Measurements from ENCODE around the gene PTPN6.
A peak's percentile ranks its signal among the peaks of the same experiment; 100 is the strongest.

PTPN6 gene

GRCh38 chr12:6959805-6960592 lies 8.8 kb downstream of the PTPN6 start:
- H3K9me3 ChIP-seq (ENCODE audit: control insufficient read depth, insufficient read depth, low read length) = no peaks in the 10 kb centered on the region
- no peak overlapping the region for H3K9ac ChIP-seq (ENCODE audit: low read depth, low read length)
- no peaks in the 10 kb centered on the region for H3K27me3 ChIP-seq (ENCODE audit: control insufficient read depth, insufficient read depth, low read length)
- H3K4me1 ChIP-seq (ENCODE audit: control insufficient read depth, insufficient read depth, low read length) = peaks cover 34% of the 10 kb centered on the region
- H3K4me3 ChIP-seq (ENCODE audit: low read depth, low read length) = no peak overlapping the region
- H3K36me3 ChIP-seq (ENCODE audit: control insufficient read depth, insufficient read depth, low read length) = peaks cover 12% of the 10 kb centered on the region
- H3K27ac ChIP-seq (ENCODE audit: low read depth, low read length) = no peak overlapping the region

GRCh38 chr12:6960593-6961277 lies 9.6 kb downstream of the PTPN6 start:
- Histone ChIP-seq H3K27ac (ENCODE audit: low read depth, low read length) (peak overlapping the region; percentile 87), H3K27me3 (ENCODE audit: control insufficient read depth, insufficient read depth, low read length) (no peaks in the 10 kb centered on the region), H3K4me3 (ENCODE audit: low read depth, low read length) (no peak overlapping the region; the same call in 1 of the 2 replicates), H3K9me3 (ENCODE audit: control insufficient read depth, insufficient read depth, low read length) (no peaks in the 10 kb centered on the region), H3K9ac (ENCODE audit: low read depth, low read length) (no peak overlapping the region), H3K4me1 (ENCODE audit: control insufficient read depth, insufficient read depth, low read length) (peaks cover 38% of the 10 kb centered on the region), H3K36me3 (ENCODE audit: control insufficient read depth, insufficient read depth, low read length) (peaks cover 19% of the 10 kb centered on the region)

GRCh38 chr12:6961278-6961694 lies 10.1 kb downstream of the PTPN6 start:
- no peaks in the 10 kb centered on the region for H3K27me3 ChIP-seq (ENCODE audit: control insufficient read depth, insufficient read depth, low read length)
- peaks cover 23% of the 10 kb centered on the region for H3K36me3 ChIP-seq (ENCODE audit: control insufficient read depth, insufficient read depth, low read length)
- peak overlapping the region; percentile 87 for H3K27ac ChIP-seq (ENCODE audit: low read depth, low read length)
- peak overlapping the region; percentile 73; the same call in 1 of the 2 replicates for H3K9ac ChIP-seq (ENCODE audit: low read depth, low read length)
- H3K4me1 ChIP-seq (ENCODE audit: control insufficient read depth, insufficient read depth, low read length) = peaks cover 38% of the 10 kb centered on the region
- no peaks in the 10 kb centered on the region for H3K9me3 ChIP-seq (ENCODE audit: control insufficient read depth, insufficient read depth, low read length)
- peak overlapping the region; percentile 78 for H3K4me3 ChIP-seq (ENCODE audit: low read depth, low read length)

GRCh38 chr12:6961695-6962284 lies 10.6 kb downstream of the PTPN6 start:
- Histone ChIP-seq H3K27me3 (ENCODE audit: control insufficient read depth, insufficient read depth, low read length) (no peaks in the 10 kb centered on the region), H3K27ac (ENCODE audit: low read depth, low read length) (peak overlapping the region; percentile 87), H3K9me3 (ENCODE audit: control insufficient read depth, insufficient read depth, low read length) (no peaks in the 10 kb centered on the region), H3K9ac (ENCODE audit: low read depth, low read length) (peak overlapping the region; percentile 73), H3K36me3 (ENCODE audit: control insufficient read depth, insufficient read depth, low read length) (peaks cover 27% of the 10 kb centered on the region), H3K4me1 (ENCODE audit: control insufficient read depth, insufficient read depth, low read length) (peaks cover 38% of the 10 kb centered on the region), H3K4me3 (ENCODE audit: low read depth, low read length) (peak overlapping the region; percentile 78)

GRCh38 chr12:6962285-6963015 lies 11.3 kb downstream of the PTPN6 start:
- Histone ChIP-seq H3K9ac (ENCODE audit: low read depth, low read length) (peak overlapping the region; percentile 73), H3K27ac (ENCODE audit: low read depth, low read length) (peak overlapping the region; percentile 87), H3K36me3 (ENCODE audit: control insufficient read depth, insufficient read depth, low read length) (peaks cover 34% of the 10 kb centered on the region), H3K4me1 (ENCODE audit: control insufficient read depth, insufficient read depth, low read length) (peaks cover 38% of the 10 kb centered on the region), H3K27me3 (ENCODE audit: control insufficient read depth, insufficient read depth, low read length) (no peaks in the 10 kb centered on the region), H3K9me3 (ENCODE audit: control insufficient read depth, insufficient read depth, low read length) (no peaks in the 10 kb centered on the region), H3K4me3 (ENCODE audit: low read depth, low read length) (peak overlapping the region; percentile 78)

- peak overlapping the region; percentile 78 for H3K9ac ChIP-seq (ENCODE audit: low read depth, low read length)
- H3K27ac ChIP-seq (ENCODE audit: low read depth, low read length) = peak overlapping the region; percentile 11
- no peaks in the 10 kb centered on the region for H3K27me3 ChIP-seq (ENCODE audit: control insufficient read depth, insufficient read depth, low read length)
- peaks cover 41% of the 10 kb centered on the region for H3K36me3 ChIP-seq (ENCODE audit: control insufficient read depth, insufficient read depth, low read length)
- H3K9me3 ChIP-seq (ENCODE audit: control insufficient read depth, insufficient read depth, low read length) = no peaks in the 10 kb centered on the region
- peaks cover 38% of the 10 kb centered on the region for H3K4me1 ChIP-seq (ENCODE audit: control insufficient read depth, insufficient read depth, low read length)
- H3K4me3 ChIP-seq (ENCODE audit: low read depth, low read length) = peak overlapping the region; percentile 78
Observed at GRCh38 chr12:6963016-6963731, 12.0 kb downstream of the PTPN6 start.

GRCh38 chr12:6963791-6964413 lies 12.7 kb downstream of the PTPN6 start:
- Histone ChIP-seq H3K4me1 (ENCODE audit: control insufficient read depth, insufficient read depth, low read length) (peaks cover 39% of the 10 kb centered on the region), H3K9ac (ENCODE audit: low read depth, low read length) (peak overlapping the region; percentile 59), H3K27me3 (ENCODE audit: control insufficient read depth, insufficient read depth, low read length) (no peaks in the 10 kb centered on the region), H3K36me3 (ENCODE audit: control insufficient read depth, insufficient read depth, low read length) (peaks cover 48% of the 10 kb centered on the region), H3K9me3 (ENCODE audit: control insufficient read depth, insufficient read depth, low read length) (no peaks in the 10 kb centered on the region), H3K27ac (ENCODE audit: low read depth, low read length) (peak overlapping the region; percentile 31), H3K4me3 (ENCODE audit: low read depth, low read length) (peak overlapping the region; percentile 78)

- no peaks in the 10 kb centered on the region for H3K9me3 ChIP-seq (ENCODE audit: control insufficient read depth, insufficient read depth, low read length)
- H3K9ac ChIP-seq (ENCODE audit: low read depth, low read length) = no peak overlapping the region
- peaks cover 43% of the 10 kb centered on the region for H3K4me1 ChIP-seq (ENCODE audit: control insufficient read depth, insufficient read depth, low read length)
- H3K4me3 ChIP-seq (ENCODE audit: low read depth, low read length) = peak overlapping the region; percentile 78; the same call in 1 of the 2 replicates
- peaks cover 53% of the 10 kb centered on the region for H3K36me3 ChIP-seq (ENCODE audit: control insufficient read depth, insufficient read depth, low read length)
- no peaks in the 10 kb centered on the region for H3K27me3 ChIP-seq (ENCODE audit: control insufficient read depth, insufficient read depth, low read length)
- H3K27ac ChIP-seq (ENCODE audit: low read depth, low read length) = peak overlapping the region; percentile 79
Observed at GRCh38 chr12:6964605-6965025, 13.5 kb downstream of the PTPN6 start.

GRCh38 chr12:6965026-6965661 lies 14.0 kb downstream of the PTPN6 start:
- Histone ChIP-seq H3K36me3 (ENCODE audit: control insufficient read depth, insufficient read depth, low read length) (peaks cover 53% of the 10 kb centered on the region), H3K9ac (ENCODE audit: low read depth, low read length) (no peak overlapping the region), H3K4me3 (ENCODE audit: low read depth, low read length) (no peak overlapping the region), H3K9me3 (ENCODE audit: control insufficient read depth, insufficient read depth, low read length) (no peaks in the 10 kb centered on the region), H3K27me3 (ENCODE audit: control insufficient read depth, insufficient read depth, low read length) (no peaks in the 10 kb centered on the region), H3K4me1 (ENCODE audit: control insufficient read depth, insufficient read depth, low read length) (peaks cover 43% of the 10 kb centered on the region), H3K27ac (ENCODE audit: low read depth, low read length) (peak overlapping the region; percentile 79)

Data from HUES48 (cell line).